NCI-H187 treated with DMSO at 0.1 percent for 48 hours (cell line): ENCODE results near the gene SLC7A4.
"Not testable (repeated sequence)": the region's sequence is repeated elsewhere in the genome, so short reads cannot be mapped to it uniquely, and the experiment has no call there.

ENCODE experiments used
- DNase-seq: peaks from one replicate; lab custom pipeline; 2025; lab: John Stamatoyannopoulos, UW

The SLC7A4 gene, protein sequence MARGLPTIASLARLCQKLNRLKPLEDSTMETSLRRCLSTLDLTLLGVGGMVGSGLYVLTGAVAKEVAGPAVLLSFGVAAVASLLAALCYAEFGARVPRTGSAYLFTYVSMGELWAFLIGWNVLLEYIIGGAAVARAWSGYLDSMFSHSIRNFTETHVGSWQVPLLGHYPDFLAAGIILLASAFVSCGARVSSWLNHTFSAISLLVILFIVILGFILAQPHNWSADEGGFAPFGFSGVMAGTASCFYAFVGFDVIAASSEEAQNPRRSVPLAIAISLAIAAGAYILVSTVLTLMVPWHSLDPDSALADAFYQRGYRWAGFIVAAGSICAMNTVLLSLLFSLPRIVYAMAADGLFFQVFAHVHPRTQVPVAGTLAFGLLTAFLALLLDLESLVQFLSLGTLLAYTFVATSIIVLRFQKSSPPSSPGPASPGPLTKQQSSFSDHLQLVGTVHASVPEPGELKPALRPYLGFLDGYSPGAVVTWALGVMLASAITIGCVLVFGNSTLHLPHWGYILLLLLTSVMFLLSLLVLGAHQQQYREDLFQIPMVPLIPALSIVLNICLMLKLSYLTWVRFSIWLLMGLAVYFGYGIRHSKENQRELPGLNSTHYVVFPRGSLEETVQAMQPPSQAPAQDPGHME

DNA sequence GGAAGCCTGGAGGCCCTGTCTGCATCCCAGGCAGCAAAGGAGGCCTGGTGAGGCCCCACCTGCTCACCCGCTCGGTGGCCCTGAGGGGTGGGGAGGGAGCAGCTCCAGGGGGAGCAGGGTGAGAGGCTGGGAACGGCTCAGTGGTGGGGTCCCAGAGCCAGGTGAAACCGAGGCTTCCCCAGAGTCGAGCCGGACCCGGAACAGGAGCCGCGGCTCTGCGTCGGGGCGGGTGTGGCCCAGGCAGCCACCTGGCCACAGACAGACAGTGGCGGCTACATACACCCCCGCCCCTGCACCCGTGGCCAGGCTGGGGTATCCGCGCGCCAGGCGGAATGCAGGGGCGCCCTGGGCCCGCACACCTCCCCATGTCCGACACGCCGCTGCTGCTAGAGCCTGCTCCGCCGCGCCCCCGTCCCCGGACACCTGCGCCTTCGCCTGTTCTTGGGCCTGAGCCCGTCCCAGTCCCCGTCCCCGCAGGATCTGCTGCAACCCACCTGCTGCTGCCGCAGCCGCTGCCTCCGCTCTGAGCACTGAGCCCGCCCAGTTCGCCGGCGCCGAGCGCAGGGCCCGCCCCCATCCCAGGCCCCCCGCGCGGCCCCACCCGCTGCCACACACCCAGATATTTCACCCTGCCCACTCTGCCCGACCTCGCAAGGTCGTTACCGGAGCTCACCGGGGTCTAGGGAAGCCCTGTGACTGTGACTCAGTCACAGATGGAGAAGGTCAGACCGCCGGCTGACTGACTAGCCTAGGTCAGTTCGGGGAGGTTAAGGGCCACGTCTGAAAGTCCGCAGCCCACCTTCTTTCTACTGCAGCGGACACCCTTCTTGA is at the start of gene SLC7A4:
TSS of gene SLC7A4 (minus strand) at position 525 of the 831 bp plus-strand sequence. CDS start 749 bp downstream, outside the sequence.
- no peak for DNase-seq

GRCh38 chr22:21080435-21081137 is 48.2 kb upstream of the SLC7A4 start:
- DNase-seq, result no peak

GRCh38 chr22:21079493-21079892 is 47.1 kb upstream of the SLC7A4 start:
- DNase-seq, result no peak

DNA sequence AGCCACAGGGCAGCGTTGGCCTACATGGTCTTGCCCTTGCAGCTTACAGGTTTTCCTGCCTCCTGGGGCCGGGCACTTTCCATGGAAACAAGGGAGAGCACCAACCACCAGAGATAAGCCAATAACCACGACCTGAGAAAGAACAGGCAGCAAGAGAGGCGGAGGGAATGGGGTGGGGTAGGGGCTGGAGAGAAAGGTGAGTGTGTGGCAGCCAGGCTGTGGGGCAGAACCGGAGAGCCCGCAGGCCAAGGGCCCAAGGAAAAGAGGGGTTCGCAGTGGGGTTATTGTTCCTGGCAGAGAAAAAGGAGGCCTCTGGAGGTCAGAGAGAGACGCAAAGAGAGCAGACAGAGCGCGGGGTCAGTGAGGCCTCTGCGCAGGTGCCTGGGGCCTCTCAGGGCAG is 46.6 kb upstream of the SLC7A4 start:
- no peak for DNase-seq

- DNase-seq, result no peak
These were observed 45.6 kb upstream of the SLC7A4 start for GRCh38 chr22:21077884-21078508.

DNA sequence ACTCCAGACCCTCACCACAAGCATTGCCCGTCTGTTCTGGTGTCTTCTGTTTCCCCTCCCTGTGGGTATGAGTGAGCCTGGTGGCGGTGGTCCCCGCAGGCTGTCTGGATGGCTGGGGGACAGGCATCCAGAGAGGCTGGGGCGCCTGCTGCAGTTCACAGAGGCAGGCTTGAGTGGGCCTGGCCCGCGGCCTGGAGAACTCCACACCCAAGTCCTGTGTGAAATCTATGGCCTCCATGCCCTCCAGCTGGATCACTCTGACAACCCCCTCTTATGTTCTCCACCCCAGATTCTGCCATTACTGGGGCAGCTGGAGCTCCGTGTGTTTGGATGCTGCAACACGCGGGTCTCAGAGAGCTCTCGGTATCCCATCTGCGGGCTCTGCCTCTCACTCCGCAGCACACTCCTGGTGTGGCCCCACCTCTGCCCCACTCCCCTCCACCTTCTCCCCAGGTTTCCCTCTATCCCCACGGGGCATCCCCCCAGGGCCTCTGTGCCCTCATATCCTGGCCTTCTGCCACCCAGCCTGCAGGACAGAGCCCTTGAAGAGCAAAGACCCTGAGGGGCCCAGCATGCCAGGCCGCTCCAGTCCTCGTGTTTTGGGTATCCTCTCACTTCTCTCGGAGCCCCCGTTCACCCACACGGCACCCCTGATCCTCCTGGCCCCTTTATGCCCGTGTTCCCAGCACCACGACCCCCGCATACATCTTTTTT is 44.7 kb upstream of the SLC7A4 start:
- DNase-seq, result no peak

DNA sequence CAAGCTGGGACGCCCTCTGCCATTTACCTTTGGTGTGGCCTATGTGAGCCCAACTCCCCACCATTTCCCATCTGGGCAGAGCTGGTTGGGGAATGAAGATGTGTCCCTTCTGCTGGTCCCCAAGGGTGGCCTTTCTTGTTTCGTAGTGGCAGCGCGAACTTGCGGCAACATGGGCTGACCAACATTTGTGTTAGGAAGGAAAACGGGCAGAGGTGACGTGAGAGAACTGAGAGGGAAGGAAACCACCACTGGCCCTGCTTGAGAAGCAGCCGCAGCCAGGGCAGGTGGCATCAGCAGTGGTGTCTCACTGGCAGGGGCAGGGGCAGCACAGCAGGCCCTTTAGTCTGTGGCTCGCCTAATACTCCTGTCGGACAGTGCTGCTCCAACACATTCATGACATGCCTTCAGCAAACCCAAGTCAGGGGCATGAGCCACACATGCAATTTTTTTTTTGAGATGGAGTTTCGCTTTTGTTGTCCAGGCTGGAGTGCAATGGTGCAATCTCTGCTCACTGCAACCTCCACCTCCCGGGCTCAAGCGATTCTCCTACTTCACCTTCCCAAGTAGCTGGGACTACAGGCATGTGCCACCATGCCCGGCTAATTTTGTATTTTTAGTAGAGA is 43.3 kb upstream of the SLC7A4 start:
- no peak for DNase-seq

DNA sequence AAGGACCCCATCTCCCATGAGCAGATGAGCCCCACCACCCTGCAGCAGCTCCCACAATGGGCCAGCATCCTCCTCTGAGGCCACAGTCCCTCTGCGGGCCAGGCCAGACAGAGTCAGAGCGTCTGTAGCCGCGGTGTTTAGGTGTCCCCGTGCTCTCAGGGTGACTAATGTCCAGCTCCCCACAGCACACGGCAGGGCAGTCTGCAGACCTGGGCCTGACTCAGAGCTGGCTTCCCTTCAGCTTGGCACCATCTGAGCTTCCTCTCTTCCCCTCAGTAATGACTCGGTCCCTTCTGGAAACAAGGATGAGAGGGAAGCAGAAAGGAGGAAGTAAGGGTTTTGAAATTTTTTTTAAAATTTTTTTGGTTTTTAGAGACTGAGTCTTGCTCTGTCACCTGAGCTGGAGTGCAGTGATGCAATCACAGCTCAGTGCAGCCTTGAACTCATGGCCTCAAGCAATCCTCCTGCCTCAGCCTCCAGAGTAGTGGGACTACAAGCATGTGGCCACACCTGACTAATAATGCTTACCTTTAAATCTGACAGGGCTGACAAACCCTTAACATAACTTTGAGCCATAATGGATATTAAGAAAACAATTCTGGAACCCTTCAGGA is 41.8 kb upstream of the SLC7A4 start:
- DNase-seq, result no peak

- no peak for DNase-seq
These were observed 41.1 kb upstream of the SLC7A4 start for GRCh38 chr22:21073482-21073881.

- no peak for DNase-seq
These were observed 40.7 kb upstream of the SLC7A4 start for GRCh38 chr22:21073023-21073422.

GRCh38 chr22:21071796-21072195 is 39.4 kb upstream of the SLC7A4 start:
- DNase-seq, result not testable (repeated sequence)

DNA sequence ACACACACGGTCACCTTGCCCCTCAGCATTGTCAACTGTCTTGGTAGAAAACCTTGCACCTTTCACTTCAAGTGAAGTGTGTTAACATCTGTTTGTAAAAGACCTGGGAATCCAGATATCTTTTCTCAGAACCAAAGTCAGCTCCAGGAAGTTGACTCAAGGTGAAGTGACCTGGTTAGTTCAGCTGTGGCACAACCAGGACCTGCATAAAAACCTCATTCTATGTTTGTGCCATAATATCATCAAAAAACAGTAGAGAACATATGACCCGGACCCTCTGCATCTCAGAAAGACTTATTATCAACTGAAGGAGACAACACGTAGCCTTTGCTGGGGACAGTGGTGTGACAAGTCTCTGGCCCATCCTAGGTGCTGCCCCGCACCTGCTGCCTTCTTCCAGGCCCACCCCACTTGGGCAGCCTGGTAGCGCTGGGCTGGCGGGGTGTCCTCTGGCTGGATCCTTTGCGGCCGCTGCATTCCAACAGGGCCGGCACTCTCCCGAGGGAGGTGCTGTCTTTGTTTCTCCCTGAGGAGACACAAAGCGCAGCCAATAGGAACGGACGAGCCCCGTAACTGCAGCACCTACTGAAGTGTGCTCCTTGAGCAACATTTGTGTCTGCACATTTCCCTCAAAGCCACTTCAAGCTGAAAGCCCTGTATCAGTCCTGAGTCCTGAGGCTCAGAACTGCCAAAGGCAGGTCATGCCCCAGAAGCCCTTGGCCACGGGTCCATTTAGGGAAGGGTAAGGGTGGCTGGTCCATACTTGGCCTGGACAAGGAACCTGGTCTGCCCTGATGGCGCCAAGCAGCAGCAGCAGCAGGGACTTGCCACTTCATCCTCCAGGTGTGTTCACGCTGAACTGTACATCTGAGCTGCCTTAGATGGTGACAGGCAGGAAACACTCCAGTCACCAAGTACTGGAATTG is 38.6 kb upstream of the SLC7A4 start:
- DNase-seq, result no peak

- DNase-seq, result no peak
These were observed 37.0 kb upstream of the SLC7A4 start for GRCh38 chr22:21069375-21069774.

- DNase-seq, result no peak
These were observed 36.4 kb upstream of the SLC7A4 start for GRCh38 chr22:21068681-21069276.

GRCh38 chr22:21067901-21068680 is 35.7 kb upstream of the SLC7A4 start:
- DNase-seq, result no peak

- no peak for DNase-seq
These were observed 34.9 kb upstream of the SLC7A4 start for GRCh38 chr22:21067075-21067900.
